Measurements from ENCODE around the gene STARD6. TPM values are rescaled to one million over a fixed set of nuclear protein-coding genes. Genes with fewer than 3 reads are reported as not detected.

STARD6 gene
- total and polyA plus RNA-seq, 10 of the 15 experiments (the other 5 are each of a cell fraction or from before 2014, with no cell fraction given) = 0.10 to 0.84 (median 0.34) TPM; not detected in 3

DNA sequence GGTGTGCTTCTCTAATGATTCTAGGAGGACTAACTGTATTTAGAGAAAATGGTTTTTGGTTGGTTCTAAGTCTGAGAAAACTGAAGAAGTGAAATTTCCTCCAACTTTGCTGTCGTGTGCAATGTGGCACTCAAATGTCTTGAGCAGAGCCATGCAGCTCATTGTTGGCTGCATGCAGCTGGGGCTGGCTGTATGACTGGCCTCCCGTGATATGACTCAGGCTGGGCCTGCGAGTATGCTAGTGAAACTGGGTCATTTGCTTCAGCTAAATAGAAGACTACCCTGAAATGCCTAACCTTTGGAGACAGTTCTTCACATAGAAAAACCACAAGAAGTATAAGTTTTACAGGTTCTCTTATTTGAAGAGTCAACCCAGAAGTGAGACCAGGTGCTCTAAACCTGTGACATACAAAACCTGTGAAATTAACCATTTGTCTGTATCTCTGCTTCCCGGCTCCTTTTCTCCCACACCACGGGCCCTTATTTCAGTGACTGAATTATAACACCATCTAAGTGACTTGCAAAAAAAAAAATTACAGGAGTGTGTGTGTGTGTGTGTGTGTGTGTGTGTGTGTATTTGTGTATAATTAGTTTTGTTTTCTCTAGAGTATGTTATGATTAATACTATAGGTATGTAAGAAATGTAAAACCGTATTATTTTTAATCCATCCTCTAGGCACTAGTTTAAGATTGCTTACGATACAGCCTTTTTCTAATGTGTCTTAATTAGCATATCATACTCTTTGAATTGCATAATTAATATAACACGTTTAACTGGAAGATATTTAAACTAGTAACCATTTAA is 72.5 kb downstream of the STARD6 start (continued):
- peak; percentile 98 for TF ChIP-seq ATF2 (IDR thresholded peaks at IDR 0.05; ENCODE audit: low read length)
- 0 out of 2 replicates have a peak, but pooled peaks have one; percentile 60 for TF ChIP-seq MYB (IDR thresholded peaks at IDR 0.05; ENCODE audit: borderline replicate concordance, low read depth, low read length)
- peak; percentile 79 for TF ChIP-seq POLR2AphosphoS5 (IDR thresholded peaks at IDR 0.05; ENCODE audit: low read length)
- TF ChIP-seq JUND (IDR thresholded peaks at IDR 0.05; ENCODE audit: low read depth, low read length) = peak; percentile 97
- TF ChIP-seq EED (IDR thresholded peaks at IDR 0.05; ENCODE audit: low read depth) = peak; percentile 98
- TF ChIP-seq POU2F2 (IDR thresholded peaks at IDR 0.05; ENCODE audit: borderline replicate concordance, low read depth, low read length) = peak; percentile 96
- TF ChIP-seq POLR2A (IDR thresholded peaks at IDR 0.05; ENCODE audit: low read depth, low read length) = peak; percentile 72
- TF ChIP-seq NBN (IDR thresholded peaks at IDR 0.05) = peak; percentile 91
- TF ChIP-seq MXI1 (IDR thresholded peaks at IDR 0.05; ENCODE audit: low read depth, low read length) = peak; percentile 59
- TF ChIP-seq CHD2 (IDR thresholded peaks at IDR 0.05; ENCODE audit: borderline replicate concordance, low read depth, low read length) = peak; percentile 85
- peak; percentile 95 for TF ChIP-seq SKIL (IDR thresholded peaks at IDR 0.05; ENCODE audit: low read depth, poor library complexity, severe bottlenecking)
- TF ChIP-seq SIN3A (IDR thresholded peaks at IDR 0.05; ENCODE audit: low read depth, low read length) = no peak

Measured in GM12878 (cell line).